SW 1271 (cell line): Measurements from ENCODE around the gene DNAH2.
A peak's percentile ranks its signal among the peaks of the same experiment; 100 is the strongest.
"Not testable (repeated sequence)": the region's sequence is repeated elsewhere in the genome, so short reads cannot be mapped to it uniquely, and the experiment has no call there.

ENCODE experiments used
- DNase-seq, 2 experiments: peaks; one replicate each; lab custom pipeline; 2025; lab: John Stamatoyannopoulos, UW

Gene DNAH2

GRCh38 chr17:7849751-7850504, 132.4 kb downstream of the DNAH2 start:
- DNase-seq = no peak

- no peak for DNase-seq
Observed at GRCh38 chr17:7850701-7851437, 133.3 kb downstream of the DNAH2 start.

DNA sequence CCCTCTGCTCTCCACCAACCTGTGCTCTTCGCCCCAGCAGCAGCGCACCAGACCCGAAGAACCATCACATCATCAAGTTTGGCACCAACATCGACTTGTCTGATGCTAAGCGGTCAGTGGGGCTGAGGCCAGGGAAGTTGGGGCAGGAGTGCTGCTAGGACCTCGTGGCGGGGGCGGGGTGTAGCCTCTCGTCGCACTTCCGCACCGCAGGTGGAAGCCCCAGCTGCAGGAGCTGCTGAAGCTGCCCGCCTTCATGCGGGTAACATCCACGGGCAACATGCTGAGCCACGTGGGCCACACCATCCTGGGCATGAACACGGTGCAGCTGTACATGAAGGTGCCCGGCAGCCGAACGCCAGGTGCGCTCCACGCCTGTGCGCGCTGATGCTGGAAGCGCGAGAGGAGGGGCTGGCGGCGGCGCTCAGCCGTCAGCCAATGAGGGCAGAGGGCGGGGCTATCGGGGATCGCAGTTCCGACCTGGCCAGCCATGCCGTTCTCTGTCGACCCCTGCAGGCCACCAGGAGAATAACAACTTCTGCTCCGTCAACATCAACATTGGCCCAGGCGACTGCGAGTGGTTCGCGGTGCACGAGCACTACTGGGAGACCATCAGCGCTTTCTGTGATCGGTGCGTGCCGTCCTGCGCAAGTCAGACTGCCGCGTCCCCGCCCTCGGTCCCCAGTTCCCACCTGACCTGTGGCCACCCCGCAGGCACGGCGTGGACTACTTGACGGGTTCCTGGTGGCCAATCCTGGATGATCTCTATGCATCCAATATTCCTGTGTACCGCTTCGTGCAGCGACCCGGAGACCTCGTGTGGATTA, 134.1 kb downstream of the DNAH2 start:
- DNase-seq = peak in 1 of 2 experiments; percentile 21

- DNase-seq = no peak
Observed at GRCh38 chr17:7852262-7852670, 134.7 kb downstream of the DNAH2 start.

DNA sequence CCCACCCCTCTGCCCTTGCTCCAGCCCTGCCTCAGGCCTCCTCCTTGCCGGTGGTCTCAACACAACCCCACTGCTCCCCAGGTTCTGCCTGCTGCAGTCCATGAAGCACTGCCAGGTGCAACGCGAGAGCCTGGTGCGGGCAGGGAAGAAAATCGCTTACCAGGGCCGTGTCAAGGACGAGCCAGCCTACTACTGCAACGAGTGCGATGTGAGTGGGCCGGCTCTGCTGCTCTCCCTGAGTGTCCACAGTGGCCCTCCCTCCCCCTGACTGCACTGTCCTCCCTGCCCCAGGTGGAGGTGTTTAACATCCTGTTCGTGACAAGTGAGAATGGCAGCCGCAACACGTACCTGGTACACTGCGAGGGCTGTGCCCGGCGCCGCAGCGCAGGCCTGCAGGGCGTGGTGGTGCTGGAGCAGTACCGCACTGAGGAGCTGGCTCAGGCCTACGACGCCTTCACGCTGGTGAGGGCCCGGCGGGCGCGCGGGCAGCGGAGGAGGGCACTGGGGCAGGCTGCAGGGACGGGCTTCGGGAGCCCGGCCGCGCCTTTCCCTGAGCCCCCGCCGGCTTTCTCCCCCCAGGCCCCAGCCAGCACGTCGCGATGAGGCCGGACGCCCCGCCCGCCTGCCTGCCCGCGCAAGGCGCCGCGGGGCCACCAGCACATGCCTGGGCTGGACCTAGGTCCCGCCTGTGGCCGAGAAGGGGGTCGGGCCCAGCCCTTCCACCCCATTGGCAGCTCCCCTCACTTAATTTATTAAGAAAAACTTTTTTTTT, 135.6 kb downstream of the DNAH2 start:
- DNase-seq = no peak

DNA sequence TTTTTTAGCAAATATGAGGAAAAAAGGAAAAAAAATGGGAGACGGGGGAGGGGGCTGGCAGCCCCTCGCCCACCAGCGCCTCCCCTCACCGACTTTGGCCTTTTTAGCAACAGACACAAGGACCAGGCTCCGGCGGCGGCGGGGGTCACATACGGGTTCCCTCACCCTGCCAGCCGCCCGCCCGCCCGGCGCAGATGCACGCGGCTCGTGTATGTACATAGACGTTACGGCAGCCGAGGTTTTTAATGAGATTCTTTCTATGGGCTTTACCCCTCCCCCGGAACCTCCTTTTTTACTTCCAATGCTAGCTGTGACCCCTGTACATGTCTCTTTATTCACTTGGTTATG, 136.1 kb downstream of the DNAH2 start:
- no peak for DNase-seq

- DNase-seq = no peak
Observed at GRCh38 chr17:7854078-7854777, 136.7 kb downstream of the DNAH2 start.

- no peak for DNase-seq
Observed at GRCh38 chr17:7854851-7855659, 137.5 kb downstream of the DNAH2 start, which contains the start of gene TMEM88. Gene TMEM88 (plus strand): TSS chr17:7855066. CDS start chr17:7855075, 9 bp downstream.

DNA sequence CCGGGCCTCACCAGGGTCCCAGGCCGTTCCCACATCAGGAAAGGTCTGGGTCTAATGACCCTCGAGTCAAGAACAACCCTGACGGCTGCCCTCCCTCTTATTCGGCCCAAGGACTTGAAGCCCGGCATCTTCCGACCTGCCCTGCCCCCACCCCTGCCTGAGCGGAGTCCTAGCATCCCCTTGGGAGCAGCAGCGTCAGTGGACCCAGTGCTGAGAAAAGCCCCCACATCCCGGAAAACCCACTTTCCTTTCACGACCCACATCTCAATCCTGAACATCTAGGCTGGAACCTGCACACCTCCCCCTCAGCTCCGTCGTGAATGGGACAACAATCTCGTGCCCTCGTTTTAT, 138.1 kb downstream of the DNAH2 start:
- DNase-seq = no peak

GRCh38 chr17:7856011-7856810, 138.7 kb downstream of the DNAH2 start:
- no peak for DNase-seq

GRCh38 chr17:7856811-7857712, 139.5 kb downstream of the DNAH2 start, which contains the start of gene NAA38:
Gene NAA38 (minus strand): TSS chr17:7857559. CDS start chr17:7857463, 96 bp downstream.
- peak; percentile 98 to 99 for DNase-seq

GRCh38 chr17:7857713-7858521, 140.4 kb downstream of the DNAH2 start, which contains the start of gene CYB5D1:
Gene CYB5D1 (plus strand): TSS chr17:7858003. CDS start chr17:7858135, 132 bp downstream.
- DNase-seq = peak; percentile 88 to 98

- DNase-seq = peak; percentile 28 to 61
Observed at GRCh38 chr17:7858522-7858810, 140.9 kb downstream of the DNAH2 start.

DNA sequence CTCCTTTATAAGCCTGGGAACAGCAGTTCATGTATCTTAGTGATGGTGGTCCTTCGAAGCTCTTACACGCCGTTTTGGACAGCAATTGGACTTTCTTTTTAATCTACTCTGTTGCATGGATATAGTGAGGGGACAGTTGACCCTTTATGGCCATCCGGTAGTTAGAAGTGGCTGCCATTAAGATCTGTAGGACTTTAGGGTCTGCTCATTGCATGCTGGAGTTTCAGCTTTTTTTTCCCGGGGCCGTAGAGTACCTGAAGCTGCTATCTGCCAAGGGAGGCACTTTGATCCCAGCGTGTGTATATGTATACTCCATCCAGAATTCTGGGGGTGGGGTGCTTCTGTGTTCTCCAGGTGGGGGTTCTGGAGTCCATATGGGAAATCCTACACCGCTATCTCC, 141.5 kb downstream of the DNAH2 start:
- DNase-seq = no peak

DNA sequence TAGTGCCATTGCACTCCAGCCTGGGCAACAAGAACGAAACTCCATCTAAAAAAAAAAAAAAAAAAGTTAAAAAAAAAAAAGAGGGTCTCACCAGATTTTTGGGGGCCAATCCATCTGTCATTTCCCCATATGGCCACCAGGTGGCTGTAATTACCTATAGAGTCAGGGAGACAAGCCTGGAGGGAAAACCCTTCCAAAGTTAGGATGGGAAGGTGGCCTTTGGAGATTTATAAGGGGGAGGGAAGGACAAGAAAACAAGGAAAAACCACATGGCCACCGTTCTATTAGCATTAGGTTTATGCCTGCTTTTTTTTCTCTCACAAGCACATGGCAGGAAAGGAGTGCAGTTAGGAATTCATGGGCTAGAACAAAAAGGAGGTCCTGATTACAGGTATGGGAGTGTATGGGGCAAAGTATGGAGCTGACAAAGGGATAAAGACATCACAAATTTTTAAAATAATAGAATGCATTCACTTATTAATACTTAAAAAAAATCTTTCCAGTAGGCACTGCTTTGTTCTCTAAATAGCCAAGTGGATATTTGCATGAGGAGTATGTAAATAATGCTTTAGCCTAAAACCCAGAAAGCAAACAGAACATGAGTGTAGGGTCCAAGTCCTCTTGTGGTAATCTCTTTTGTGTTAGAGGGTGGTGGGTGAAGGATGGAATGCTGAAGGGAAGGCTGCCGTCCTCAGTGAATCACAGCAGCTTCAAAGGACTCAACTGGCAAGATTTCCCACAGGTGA, 145.3 kb downstream of the DNAH2 start:
- peak in 1 of 2 experiments; percentile 42 for DNase-seq

GRCh38 chr17:7864384-7864783, 146.8 kb downstream of the DNAH2 start:
- DNase-seq = not testable (repeated sequence)
